Measurements from ENCODE around the gene NINJ1.

The NINJ1 gene

DNA sequence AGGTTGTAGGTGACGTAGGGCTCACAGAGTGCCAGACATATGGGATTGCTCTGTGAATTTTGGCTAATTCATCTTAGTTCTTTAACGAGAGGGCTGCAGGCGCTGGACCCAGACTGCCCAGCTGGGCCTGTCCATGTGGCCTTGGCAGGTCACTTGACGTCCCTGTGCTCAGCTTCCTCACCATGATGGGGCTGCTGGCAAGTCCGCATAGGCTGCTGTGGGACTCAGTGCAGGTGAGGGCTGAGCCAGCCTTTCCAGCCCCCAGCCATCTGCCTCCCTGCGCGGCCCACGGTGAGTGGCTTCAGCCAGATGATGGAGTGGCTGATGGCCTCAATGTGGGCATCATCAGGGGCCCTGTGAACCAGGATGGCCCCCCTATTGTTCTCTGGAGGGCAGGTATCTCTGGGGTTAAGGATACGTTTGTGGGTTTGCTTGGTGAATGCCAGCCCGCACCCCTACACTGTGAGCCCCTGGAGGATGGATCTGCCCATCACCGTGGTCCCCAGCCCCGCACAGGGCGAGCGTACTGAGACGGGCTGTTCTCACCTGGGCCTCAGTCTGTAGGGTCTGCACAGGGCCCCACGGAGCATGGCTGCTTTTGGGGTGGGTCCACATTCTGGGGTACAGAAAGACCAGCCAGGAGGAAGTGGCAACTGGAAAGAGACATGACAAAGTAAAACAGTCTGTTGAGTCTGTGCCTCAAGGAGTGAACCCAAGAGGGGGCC, 34.3 kb downstream of the NINJ1 start:
- DNase-seq, result no peak
- TF ChIP-seq POLR2A (IDR thresholded peaks at IDR 0.05; ENCODE audit: low read length) (no peak), GATA1 (IDR thresholded peaks at IDR 0.05; ENCODE audit: low read depth, low read length) (no peak)

GRCh38 chr9:93098236-93098946, 35.7 kb downstream of the NINJ1 start:
- peak; percentile 54 to 79 for DNase-seq
- TF ChIP-seq POLR2A (IDR thresholded peaks at IDR 0.05; ENCODE audit: low read length) (no peak), GATA1 (IDR thresholded peaks at IDR 0.05; ENCODE audit: low read depth, low read length) (no peak)

- TF ChIP-seq POLR2A (IDR thresholded peaks at IDR 0.05; ENCODE audit: low read length) (no peak), GATA1 (IDR thresholded peaks at IDR 0.05; ENCODE audit: low read depth, low read length) (no peak)
- no peak for DNase-seq
These were observed 36.4 kb downstream of the NINJ1 start for GRCh38 chr9:93097511-93098201.

- TF ChIP-seq GATA1 (IDR thresholded peaks at IDR 0.05; ENCODE audit: low read depth, low read length) (no peak), POLR2A (IDR thresholded peaks at IDR 0.05; ENCODE audit: low read length) (no peak)
- no peak for DNase-seq
These were observed 37.2 kb downstream of the NINJ1 start for GRCh38 chr9:93096811-93097382.

- peak; percentile 63 to 67 for DNase-seq
- TF ChIP-seq POLR2A (IDR thresholded peaks at IDR 0.05; ENCODE audit: low read length), result no peak
- no peak for TF ChIP-seq GATA1 (IDR thresholded peaks at IDR 0.05; ENCODE audit: low read depth, low read length)
These were observed 37.8 kb downstream of the NINJ1 start, which contains the start of gene CARD19 for GRCh38 chr9:93096131-93096802. TSS of gene CARD19 (plus strand) at chr9:93096217. CDS start at chr9:93096346, 129 bp downstream.

DNA sequence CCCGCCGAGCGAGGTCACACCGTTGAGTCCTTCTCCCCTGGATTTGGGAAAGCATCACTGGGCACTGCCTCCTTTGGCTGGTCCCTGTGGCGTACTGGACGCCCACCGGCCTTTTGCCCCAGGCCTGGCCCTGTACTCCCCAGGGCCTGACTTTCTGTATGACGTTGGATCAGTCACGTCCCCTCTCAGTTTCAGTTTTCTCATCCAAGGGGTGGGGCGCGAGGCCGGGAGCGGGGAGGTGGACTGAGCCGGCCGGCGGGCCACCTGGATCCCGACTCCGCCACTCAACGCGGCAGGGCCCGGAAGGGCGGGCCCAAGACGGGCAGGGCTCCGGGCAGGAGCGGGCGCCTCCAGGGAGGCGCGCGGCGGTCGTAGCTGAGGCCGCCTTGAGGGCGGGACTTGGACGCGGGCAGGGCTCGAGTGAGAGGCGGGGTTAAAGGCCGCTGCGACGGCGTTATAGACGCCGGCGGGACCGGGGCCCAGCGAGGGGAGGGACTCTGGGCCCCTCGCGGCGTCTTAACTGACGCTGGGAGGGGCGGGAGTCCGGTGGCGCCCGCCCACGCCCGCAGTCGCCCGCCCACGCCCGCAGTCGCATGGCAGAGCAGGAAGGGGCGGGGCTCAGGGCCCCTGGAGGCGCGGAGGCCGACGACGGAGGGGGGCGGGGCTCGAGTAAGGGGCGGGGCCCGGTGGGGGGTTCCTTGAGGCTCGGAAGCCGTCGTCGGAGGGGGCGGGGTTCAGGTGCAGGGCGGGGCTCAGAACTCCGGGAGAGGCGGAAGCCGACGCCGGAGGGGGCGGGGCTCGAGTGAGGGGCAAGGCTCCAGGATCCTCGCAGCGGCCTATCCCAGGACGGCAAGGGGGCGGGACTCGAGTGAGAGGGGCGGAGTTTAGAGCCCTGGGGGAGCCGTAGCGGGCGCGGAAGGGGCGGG, 38.6 kb downstream of the NINJ1 start:
- TF ChIP-seq GATA1 (IDR thresholded peaks at IDR 0.05; ENCODE audit: low read depth, low read length) (no peak), POLR2A (IDR thresholded peaks at IDR 0.05; ENCODE audit: low read length) (peak; percentile 86)
- peak; percentile 99 to 100 for DNase-seq

GRCh38 chr9:93094658-93095204, 39.3 kb downstream of the NINJ1 start:
- DNase-seq, result peak in 1 of 2 experiments; percentile 46
- no peak for TF ChIP-seq POLR2A (IDR thresholded peaks at IDR 0.05; ENCODE audit: low read length)
- TF ChIP-seq GATA1 (IDR thresholded peaks at IDR 0.05; ENCODE audit: low read depth, low read length), result no peak

- no peak for DNase-seq
- no peak for TF ChIP-seq GATA1 (IDR thresholded peaks at IDR 0.05; ENCODE audit: low read depth, low read length)
- TF ChIP-seq POLR2A (IDR thresholded peaks at IDR 0.05; ENCODE audit: low read length), result no peak
These were observed 40.0 kb downstream of the NINJ1 start for GRCh38 chr9:93093877-93094657.

DNA sequence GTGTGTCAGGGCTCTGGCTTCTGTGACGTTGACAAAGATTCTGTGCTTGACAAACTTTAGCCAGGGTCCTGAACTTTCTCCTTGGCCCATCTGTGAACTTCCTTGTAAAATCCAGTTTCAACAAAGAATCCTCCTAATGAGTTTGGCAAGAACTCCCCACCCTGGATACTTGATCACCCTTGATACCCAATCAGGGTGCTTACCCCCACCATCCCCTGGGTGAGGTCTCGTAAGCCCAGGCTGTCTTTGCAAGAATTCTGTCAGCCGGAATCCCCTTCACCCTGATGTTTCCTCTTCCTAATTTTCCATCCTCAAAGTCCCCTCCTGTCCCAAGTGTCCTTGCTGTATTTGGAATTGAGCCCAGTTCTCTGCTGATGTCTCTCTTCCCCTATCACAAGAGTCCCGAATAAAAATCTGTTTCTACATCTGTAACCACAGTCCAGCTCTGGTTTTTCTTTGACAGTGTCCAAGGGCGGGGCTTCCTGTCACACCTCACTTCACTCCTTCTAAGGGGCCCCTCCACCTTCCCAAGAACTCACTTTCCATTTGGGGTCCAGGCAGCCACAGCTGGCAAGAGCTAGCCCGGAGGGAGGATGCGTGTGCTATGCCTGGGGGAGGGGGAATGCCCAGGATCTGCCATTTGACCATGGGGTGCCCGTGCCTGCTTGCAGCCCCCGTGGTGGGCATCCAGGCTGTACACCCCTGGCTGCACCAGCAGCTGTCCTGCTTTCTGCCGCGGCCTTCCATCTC, 40.7 kb downstream of the NINJ1 start:
- no peak for TF ChIP-seq GATA1 (IDR thresholded peaks at IDR 0.05; ENCODE audit: low read depth, low read length)
- TF ChIP-seq POLR2A (IDR thresholded peaks at IDR 0.05; ENCODE audit: low read length), result no peak
- peak in 1 of 2 experiments; percentile 19 for DNase-seq

DNA sequence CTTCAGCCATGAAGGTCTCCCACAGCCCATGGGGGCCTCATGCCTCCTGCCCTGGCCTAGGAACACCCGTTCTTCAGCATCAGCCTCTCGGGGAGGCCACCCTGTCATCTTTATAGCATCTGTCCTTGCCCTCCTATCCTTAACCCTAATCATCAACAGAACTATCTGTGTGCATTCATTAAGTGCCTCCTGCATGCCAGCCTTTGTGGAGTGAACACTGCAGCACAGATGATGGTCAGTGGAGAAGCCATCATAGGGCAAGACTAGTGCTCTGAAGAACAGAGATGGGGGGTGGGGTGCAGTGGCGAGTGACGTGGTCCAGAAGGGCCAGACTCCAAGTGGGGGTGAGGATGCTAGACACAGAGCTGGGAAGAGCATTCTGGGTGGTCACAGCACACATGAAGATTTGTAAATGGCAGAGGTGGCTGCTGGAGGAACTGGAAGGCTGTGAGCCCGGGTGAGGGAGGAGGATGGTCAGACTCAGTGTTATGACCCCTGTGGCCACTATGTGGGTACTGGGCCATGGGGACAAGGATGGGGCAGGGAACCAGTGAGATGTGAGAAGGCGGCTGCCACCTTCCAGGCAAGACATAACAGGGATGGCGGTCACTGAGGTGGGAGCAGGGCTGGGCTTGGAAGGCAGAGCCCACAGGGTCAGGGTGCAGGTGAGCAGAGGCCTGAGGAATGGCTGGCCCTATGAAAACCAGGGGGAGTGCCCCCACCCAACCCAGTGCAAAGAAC, 41.6 kb downstream of the NINJ1 start:
- no peak for TF ChIP-seq POLR2A (IDR thresholded peaks at IDR 0.05; ENCODE audit: low read length)
- TF ChIP-seq GATA1 (IDR thresholded peaks at IDR 0.05; ENCODE audit: low read depth, low read length), result no peak
- DNase-seq, result no peak
